ENCODE measurements around the gene CCIN. TPM values are rescaled to one million over a fixed set of nuclear protein-coding genes. Genes with fewer than 3 reads are reported as not detected.

Gene CCIN
- total and polyA plus RNA-seq, 2 of the 13 experiments (the other 11 are each of a cell fraction or from before 2014, with no cell fraction given) = not detected

GRCh38 chr9:36166168-36166927 is 2.8 kb upstream of the CCIN start (continued):
- TF ChIP-seq ZNF354B (CRISPR knock-in tag; IDR thresholded peaks at IDR 0.05) = 0 out of 2 replicates have a peak, but pooled peaks have one; percentile 22
- TF ChIP-seq ZNF775 (CRISPR knock-in tag; IDR thresholded peaks at IDR 0.05; ENCODE audit: borderline replicate concordance) = no peak
- TF ChIP-seq SP1 (IDR thresholded peaks at IDR 0.05) = no peak
- 0 out of 2 replicates have a peak, but pooled peaks have one; percentile 34 for TF ChIP-seq SP1 (CRISPR knock-in tag; IDR thresholded peaks at IDR 0.05)
- TF ChIP-seq ADNP (CRISPR knock-in tag; IDR thresholded peaks at IDR 0.05) = no peak
- no peak for TF ChIP-seq ZBTB40 (IDR thresholded peaks at IDR 0.05)
- TF ChIP-seq ZBTB40 (CRISPR knock-in tag; IDR thresholded peaks at IDR 0.05) = no peak; the same call in 1 of the 2 replicates
- TF ChIP-seq MTA3 (CRISPR knock-in tag; IDR thresholded peaks at IDR 0.05) = no peak
- peak; percentile 42 for TF ChIP-seq PHF5A (CRISPR knock-in tag; IDR thresholded peaks at IDR 0.05; ENCODE audit: low read depth, unreplicated experiment)
- no peak for TF ChIP-seq ZMAT5 (CRISPR knock-in tag; IDR thresholded peaks at IDR 0.05; ENCODE audit: borderline replicate concordance, low read depth)
- TF ChIP-seq ZNF142 (CRISPR knock-in tag; IDR thresholded peaks at IDR 0.05) = no peak
- TF ChIP-seq FOSL1 (CRISPR knock-in tag; IDR thresholded peaks at IDR 0.05; ENCODE audit: borderline replicate concordance) = no peak
- TF ChIP-seq ATRX (CRISPR knock-in tag; IDR thresholded peaks at IDR 0.05; ENCODE audit: borderline replicate concordance) = no peak
- TF ChIP-seq YY1 (IDR thresholded peaks at IDR 0.05; ENCODE audit: insufficient read depth, insufficient replicate concordance, low read depth, low read length) = peak; percentile 40

All from HepG2 (cell line).